WTC11 (cell line): ENCODE measurements around the gene RBM20. TPM values are rescaled to one million over a fixed set of nuclear protein-coding genes. Genes with fewer than 3 reads are reported as not detected.
"Not testable (repeated sequence)": the region's sequence is repeated elsewhere in the genome, so short reads cannot be mapped to it uniquely, and the experiment has no call there.

Experiments used
- ATAC-seq: fragments of 200-7000 bp; cut with Tn5 transposase; 2 replicates; pipeline ENCODE4 v1.10.0; 2021; ENCODE audit warnings: mild to moderate bottlenecking, moderate library complexity
- CTCF ChIA-PET: fragments of 300-600 bp; sonication (Branson Sonifier 250); formaldehyde crosslinking; loops from one replicate; lab custom pipeline; 2021; ENCODE audit warnings: antibody characterized with exemption; lab: Charles Lee
- POLR2A ChIA-PET: fragments of 350-600 bp; sonication (Branson Sonifier 250); formaldehyde crosslinking; loops from one replicate; lab custom pipeline; 2021; ENCODE audit warnings: antibody characterized with exemption; lab: Charles Lee
- DNase-seq: peaks from one replicate; pipeline ENCODE4 v3.0.0; 2021; ENCODE audit warnings: low spot score
- H3K27ac Mint-ChIP-seq: 2 replicates; pipeline ENCODE4 v1.8.0; 2021; ENCODE audit warnings: mixed read lengths
- H3K27me3 Mint-ChIP-seq: 2 replicates; pipeline ENCODE4 v1.8.0; 2021; ENCODE audit warnings: low read depth, mild to moderate bottlenecking, moderate library complexity, mixed read lengths
- H3K36me3 Mint-ChIP-seq: 2 replicates; pipeline ENCODE4 v1.8.0; 2021; ENCODE audit warnings: mixed read lengths
- H3K4me1 Mint-ChIP-seq: 2 replicates; pipeline ENCODE4 v1.8.0; 2022; ENCODE audit warnings: mixed read lengths
- H3K4me3 Mint-ChIP-seq: 2 replicates; pipeline ENCODE4 v1.8.0; 2021; ENCODE audit warnings: mild to moderate bottlenecking, moderate library complexity, mixed read lengths
- H3K9me3 Mint-ChIP-seq: 2 replicates; pipeline ENCODE4 v1.8.0; 2021; ENCODE audit warnings: mixed read lengths
- AR ChIP-seq: fragments of 250-450 bp; sonication (Bioruptor Pico); IDR thresholded peaks from 2 replicates; pipeline ENCODE4 v1.9.0; 2021; ENCODE audit warnings: mild to moderate bottlenecking
- ATF1 ChIP-seq: sonication (generic); formaldehyde crosslinking; IDR thresholded peaks from 2 replicates; pipeline ENCODE4 v1.8.1; 2023; ENCODE audit warnings: mild to moderate bottlenecking, moderate library complexity, missing genetic modification reagents
- ELF4 ChIP-seq: sonication (generic); formaldehyde crosslinking; IDR thresholded peaks from 2 replicates; pipeline ENCODE4 v1.8.1; 2022; ENCODE audit warnings: low read depth, mild to moderate bottlenecking, moderate library complexity, missing genetic modification reagents
- FOXJ3 ChIP-seq: sonication (generic); formaldehyde crosslinking; IDR thresholded peaks from 2 replicates; pipeline ENCODE4 v1.9.0; 2021; ENCODE audit warnings: missing genetic modification reagents, mild to moderate bottlenecking, borderline replicate concordance
- GABPB1 ChIP-seq: sonication (generic); formaldehyde crosslinking; IDR thresholded peaks from 2 replicates; pipeline ENCODE4 v1.8.1; 2023; ENCODE audit warnings: mild to moderate bottlenecking, missing genetic modification reagents
- GTF2I ChIP-seq: fragments of 250-450 bp; sonication (Bioruptor Pico); conservative IDR thresholded peaks from 2 replicates; pipeline ENCODE4 v1.4.0; 2021; ENCODE audit warnings: mild to moderate bottlenecking
- NFYB ChIP-seq: sonication (generic); formaldehyde crosslinking; conservative IDR thresholded peaks from 2 replicates; pipeline ENCODE4 v1.8.0; 2022; ENCODE audit warnings: low read depth, missing genetic modification reagents
- PRRX2 ChIP-seq: fragments of 250-450 bp; sonication (Bioruptor Pico); IDR thresholded peaks from 2 replicates; pipeline ENCODE4 v1.8.0; 2021; ENCODE audit warnings: mild to moderate bottlenecking
- ZNF138 ChIP-seq: sonication (generic); formaldehyde crosslinking; conservative IDR thresholded peaks from 2 replicates; pipeline ENCODE4 v1.8.1; 2022; ENCODE audit warnings: mild to moderate bottlenecking, moderate library complexity, missing genetic modification reagents
- ZNF416 ChIP-seq: fragments of 250-450 bp; sonication (Bioruptor Pico); IDR thresholded peaks from 2 replicates; pipeline ENCODE4 v1.9.0; 2021; ENCODE audit warnings: mild to moderate bottlenecking, inconsistent platforms
- ZSCAN18 ChIP-seq: fragments of 250-450 bp; sonication (Bioruptor Pico); IDR thresholded peaks from 2 replicates; pipeline ENCODE4 v2.1.2; 2022; ENCODE audit warnings: mild to moderate bottlenecking, moderate library complexity
- total RNA-seq: library from RNA; stranded (reverse); gene quantifications from 3 replicates; pipeline ENCODE4 v1.2.3, GENCODE V29; 2021
- TF ChIP-seq, protein P1 (sequence below): fragments of 250-450 bp; sonication (Bioruptor Pico); IDR thresholded peaks from 2 replicates; pipeline ENCODE4 v1.8.0; 2021; ENCODE audit warnings: mild to moderate bottlenecking
- TF ChIP-seq, protein P2 (sequence below): sonication (generic); formaldehyde crosslinking; IDR thresholded peaks from 2 replicates; pipeline ENCODE4 v1.8.0; 2022; ENCODE audit warnings: mild to moderate bottlenecking, missing genetic modification reagents

Gene RBM20
- total RNA-seq, 1 experiment from 2014 or later: 0.52 TPM

- TF ChIP-seq, protein P1, sequence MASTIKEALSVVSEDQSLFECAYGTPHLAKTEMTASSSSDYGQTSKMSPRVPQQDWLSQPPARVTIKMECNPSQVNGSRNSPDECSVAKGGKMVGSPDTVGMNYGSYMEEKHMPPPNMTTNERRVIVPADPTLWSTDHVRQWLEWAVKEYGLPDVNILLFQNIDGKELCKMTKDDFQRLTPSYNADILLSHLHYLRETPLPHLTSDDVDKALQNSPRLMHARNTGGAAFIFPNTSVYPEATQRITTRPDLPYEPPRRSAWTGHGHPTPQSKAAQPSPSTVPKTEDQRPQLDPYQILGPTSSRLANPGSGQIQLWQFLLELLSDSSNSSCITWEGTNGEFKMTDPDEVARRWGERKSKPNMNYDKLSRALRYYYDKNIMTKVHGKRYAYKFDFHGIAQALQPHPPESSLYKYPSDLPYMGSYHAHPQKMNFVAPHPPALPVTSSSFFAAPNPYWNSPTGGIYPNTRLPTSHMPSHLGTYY (CRISPR knock-in tag): no peak
- TF ChIP-seq AR (CRISPR knock-in tag): no peak
- TF ChIP-seq GABPB1 (CRISPR knock-in tag): peak; percentile 73
- TF ChIP-seq, all 79 proteins: peak for 1
- Mint-ChIP-seq H3K27me3 (no peaks in the 10 kb centered on the region), H3K9me3 (no peaks in the 10 kb centered on the region), H3K36me3 (no peaks in the 10 kb centered on the region), H3K27ac (no peak overlapping the region), H3K4me3 (no peak overlapping the region), H3K4me1 (no peaks in the 10 kb centered on the region)
- DNase-seq: no peak
- CTCF ChIA-PET: no interaction called here
- POLR2A ChIA-PET: no interaction called here
- no peak for ATAC-seq
Measured at GRCh38 chr10:110765513-110766319, 121.6 kb downstream of the RBM20 start.

DNA sequence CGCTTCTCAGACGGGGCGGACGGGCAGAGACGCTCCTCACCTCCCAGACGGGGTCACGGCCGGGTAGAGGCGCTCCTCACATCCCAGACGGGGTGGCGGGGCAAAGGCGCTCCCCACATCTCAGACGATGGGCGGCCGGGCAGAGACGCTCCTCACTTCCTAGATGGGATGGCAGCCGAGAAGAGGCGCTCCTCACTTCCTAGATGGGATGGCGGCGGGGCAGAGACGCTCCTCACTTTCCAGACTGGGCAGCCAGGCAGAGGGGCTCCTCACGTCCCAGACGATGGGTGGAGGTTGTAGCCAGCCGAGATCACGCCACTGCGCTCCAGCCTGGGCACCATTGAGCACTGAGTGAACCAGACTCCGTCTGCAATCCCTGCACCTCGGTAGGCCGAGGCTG is 123.5 kb downstream of the RBM20 start:
- H3K27ac Mint-ChIP-seq, H3K27me3 Mint-ChIP-seq, DNase-seq, CTCF ChIA-PET, H3K4me1 Mint-ChIP-seq, H3K36me3 Mint-ChIP-seq, POLR2A ChIA-PET, H3K9me3 Mint-ChIP-seq, H3K4me3 Mint-ChIP-seq, ATAC-seq: not testable (repeated sequence)

- Mint-ChIP-seq H3K4me1 (peaks cover 3% of the 10 kb centered on the region; the same call in 1 of the 2 replicates), H3K27me3 (no peaks in the 10 kb centered on the region), H3K27ac (no peak overlapping the region), H3K36me3 (no peaks in the 10 kb centered on the region), H3K4me3 (no peak overlapping the region), H3K9me3 (no peaks in the 10 kb centered on the region)
- CTCF ChIA-PET: no interaction called here
- ATAC-seq: no peak
- TF ChIP-seq AR (CRISPR knock-in tag) (no peak), ATF1 (no peak)
- DNase-seq: no peak
- POLR2A ChIA-PET: no interaction called here
Measured at GRCh38 chr10:110770243-110770642, 126.1 kb downstream of the RBM20 start.

DNA sequence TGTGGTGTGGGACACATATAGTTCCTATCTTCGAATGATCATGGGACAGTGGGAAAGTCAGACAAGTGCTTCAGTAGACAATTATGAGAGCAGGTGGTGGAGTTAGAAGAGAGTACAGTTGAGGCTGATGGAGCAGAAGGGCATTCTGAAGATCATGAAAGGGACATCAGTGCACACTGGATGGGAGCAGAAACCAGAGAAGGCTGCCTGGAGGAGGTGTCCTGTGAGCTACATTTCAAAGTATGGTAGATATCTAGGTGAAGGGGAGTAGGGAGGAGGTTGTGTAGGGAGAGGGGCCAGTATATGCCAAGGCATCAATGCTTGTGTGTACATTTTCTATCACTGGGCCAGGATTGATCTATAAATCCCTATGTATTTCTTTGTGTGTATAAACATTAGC is 127.3 kb downstream of the RBM20 start:
- no peaks in the 10 kb centered on the region for H3K27me3 Mint-ChIP-seq
- H3K4me1 Mint-ChIP-seq: peaks cover 3% of the 10 kb centered on the region; the same call in 1 of the 2 replicates
- CTCF ChIA-PET: no interaction called here
- POLR2A ChIA-PET: no interaction called here
- DNase-seq (no peak), ATAC-seq (no peak)
- H3K36me3 Mint-ChIP-seq: no peaks in the 10 kb centered on the region
- no peaks in the 10 kb centered on the region for H3K9me3 Mint-ChIP-seq
- H3K27ac Mint-ChIP-seq: no peak overlapping the region
- no peak overlapping the region for H3K4me3 Mint-ChIP-seq
- TF ChIP-seq AR (CRISPR knock-in tag) (no peak), ZSCAN18 (no peak), PRRX2 (no peak), NFYB (CRISPR knock-in tag) (no peak), GTF2I (CRISPR knock-in tag) (no peak), FOXJ3 (no peak), ZNF138 (CRISPR knock-in tag) (no peak), ELF4 (CRISPR knock-in tag) (no peak), ZNF416 (CRISPR knock-in tag) (no peak)
- TF ChIP-seq, protein P2, sequence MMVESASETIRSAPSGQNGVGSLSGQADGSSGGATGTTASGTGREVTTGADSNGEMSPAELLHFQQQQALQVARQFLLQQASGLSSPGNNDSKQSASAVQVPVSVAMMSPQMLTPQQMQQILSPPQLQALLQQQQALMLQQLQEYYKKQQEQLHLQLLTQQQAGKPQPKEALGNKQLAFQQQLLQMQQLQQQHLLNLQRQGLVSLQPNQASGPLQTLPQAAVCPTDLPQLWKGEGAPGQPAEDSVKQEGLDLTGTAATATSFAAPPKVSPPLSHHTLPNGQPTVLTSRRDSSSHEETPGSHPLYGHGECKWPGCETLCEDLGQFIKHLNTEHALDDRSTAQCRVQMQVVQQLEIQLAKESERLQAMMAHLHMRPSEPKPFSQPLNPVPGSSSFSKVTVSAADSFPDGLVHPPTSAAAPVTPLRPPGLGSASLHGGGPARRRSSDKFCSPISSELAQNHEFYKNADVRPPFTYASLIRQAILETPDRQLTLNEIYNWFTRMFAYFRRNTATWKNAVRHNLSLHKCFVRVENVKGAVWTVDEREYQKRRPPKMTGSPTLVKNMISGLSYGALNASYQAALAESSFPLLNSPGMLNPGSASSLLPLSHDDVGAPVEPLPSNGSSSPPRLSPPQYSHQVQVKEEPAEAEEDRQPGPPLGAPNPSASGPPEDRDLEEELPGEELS: no peak
